Esophagus squamous epithelium (tissue), 4 donors: ENCODE data around the gene INSL3. TPM values are rescaled to one million over a fixed set of nuclear protein-coding genes. Genes with fewer than 3 reads are reported as not detected.

Source experiments
- small RNA-seq, 4 donors: library from RNA; depleted of rRNA; stranded (forward); fragments of <200 nt; gene quantifications; one replicate each; pipeline ENCODE3, GENCODE V24; 2016
- total RNA-seq, 4 donors: library from RNA; depleted of rRNA; stranded (reverse); fragments of >200 nt; gene quantifications; one replicate each; pipeline ENCODE4 v1.1.0, GENCODE V29; 2016

INSL3 gene
- total RNA-seq, 4 donors from 2014 or later, result not detected

Small RNA genes within 50 kb of the gene (small RNA-seq; reads per million reads assigned to genes)
- 0 reads per million in 4 donors for gene SNORA68

Other genes with a start within 250 kb of the INSL3 start
- gene UNC13A, start 133.2 kb downstream of the INSL3 start, total RNA-seq, result under 1 TPM in 2 of 4 donors, not detected in 2; 0.06 to 0.22 TPM
- gene MAP1S, start 102.0 kb downstream of the INSL3 start, total RNA-seq, result 10 to 100 TPM in 3 of 4 donors, 1 to 10 TPM in 1; 4.8 to 16.3 (median 11.4) TPM
- gene FCHO1, start 70.0 kb downstream of the INSL3 start, total RNA-seq, result 1 to 10 TPM in 3 of 4 donors, under 1 TPM in 1; 0.76 to 3.5 (median 2.6) TPM
- 10 to 100 TPM; 11.6 to 23.5 (median 21.2) TPM for gene B3GNT3, start 26.4 kb downstream of the INSL3 start, total RNA-seq
- gene JAK3, start 26.5 kb upstream of the INSL3 start, total RNA-seq, result 1 to 10 TPM in 3 of 4 donors, under 1 TPM in 1; 0.87 to 6.5 (median 4.6) TPM
- 1,000 to 10,000 TPM; 1,080 to 2,192 (median 1,622) TPM for gene RPL18A, start 38.4 kb upstream of the INSL3 start, total RNA-seq
- under 1 TPM in 2 of 4 donors, not detected in 2; 0.18 to 0.19 TPM for gene SLC5A5, start 50.4 kb upstream of the INSL3 start, total RNA-seq
- gene CCDC124, start 111.5 kb upstream of the INSL3 start, total RNA-seq, result 10 to 100 TPM; 50.2 to 80.6 (median 54.5) TPM
- 1 to 10 TPM in 1 of 4 donors, under 1 TPM in 1, not detected in 2; 0.22 to 3.1 TPM for gene KCNN1, start 145.6 kb upstream of the INSL3 start, total RNA-seq
- gene ARRDC2, start 186.7 kb upstream of the INSL3 start, total RNA-seq, result 10 to 100 TPM; 12.4 to 37.2 (median 15.4) TPM